Activated T-helper 2 cell treated with anti-CD3 and anti-CD28 coated beads, Interferon-gamma antibody, Interleukin-2, Interleukin-4, amounts not matched to agents 10 μg/mL and 5 μg/mL and 100 μg/mL, durations not matched to agents 14 hours and 24 hours and 36 hours (primary cell): ENCODE data around the gene HIP1R. TPM values are rescaled to one million over a fixed set of nuclear protein-coding genes. Genes with fewer than 3 reads are reported as not detected.

Source experiments
- DNase-seq: peaks from one replicate; pipeline ENCODE4 v3.0.0; 2021; ENCODE audit warnings: low spot score
- H3K27ac Mint-ChIP-seq: one replicate; pipeline ENCODE4 v1.8.0; 2021; ENCODE audit warnings: mixed read lengths
- H3K27me3 Mint-ChIP-seq: one replicate; pipeline ENCODE4 v1.8.0; 2021; ENCODE audit warnings: low read depth, mixed read lengths
- H3K36me3 Mint-ChIP-seq: one replicate; pipeline ENCODE4 v1.8.0; 2021; ENCODE audit warnings: low read depth, mixed read lengths
- H3K4me1 Mint-ChIP-seq: one replicate; pipeline ENCODE4 v1.8.0; 2021; ENCODE audit warnings: low read depth, mixed read lengths
- H3K4me3 Mint-ChIP-seq: one replicate; pipeline ENCODE4 v1.8.0; 2021; ENCODE audit warnings: low read depth, mild to moderate bottlenecking, moderate library complexity, mixed read lengths
- H3K9me3 Mint-ChIP-seq: one replicate; pipeline ENCODE4 v1.8.0; 2021; ENCODE audit warnings: mixed read lengths
- intact Hi-C: fragments of 100-400 bp; cut with micrococcal nuclease; formaldehyde crosslinking; loops from one replicate; pipeline ENCODE4 v1.15.1; 2023
- total RNA-seq: library from RNA; stranded (reverse); gene quantifications from 2 replicates; pipeline ENCODE4 v1.2.3, GENCODE V29; 2022

Gene HIP1R
- total RNA-seq, 1 donor from 2014 or later = 28.8 TPM

DNA sequence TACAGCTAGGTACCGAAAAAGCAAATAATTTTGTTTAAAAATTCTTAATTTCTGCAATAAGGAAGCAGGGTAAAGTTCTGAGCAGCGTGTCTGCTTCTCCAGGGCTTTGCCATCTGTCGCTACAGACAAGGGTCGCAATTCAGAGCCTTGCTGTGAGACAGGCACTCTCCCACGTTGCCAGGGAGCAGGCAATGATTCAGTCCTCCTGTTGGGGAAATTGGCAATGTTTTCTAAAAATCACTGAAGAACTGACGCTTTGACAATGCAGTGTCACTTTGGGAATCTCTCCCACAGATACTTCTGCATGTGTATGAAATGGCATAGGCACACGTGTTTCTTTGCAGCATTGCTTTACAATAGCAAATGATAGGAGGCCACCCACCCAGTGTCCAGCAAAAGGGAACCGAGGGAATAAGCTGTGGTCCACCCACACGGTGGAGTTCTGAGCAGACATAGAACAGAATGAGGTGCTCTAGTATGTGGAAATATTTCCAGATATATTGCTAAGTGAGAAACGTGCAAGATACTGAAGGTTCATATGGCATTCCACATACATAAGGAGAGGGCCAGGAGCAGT, 16.0 kb upstream of the HIP1R start:
- no peak for DNase-seq
- Mint-ChIP-seq H3K9me3 (no peaks in the 10 kb centered on the region), H3K27me3 (no peaks in the 10 kb centered on the region), H3K27ac (no peak overlapping the region), H3K4me1 (no peaks in the 10 kb centered on the region), H3K36me3 (no peaks in the 10 kb centered on the region), H3K4me3 (no peak overlapping the region)
- intact Hi-C loops = no loop called here

GRCh38 chr12:122820138-122820537, 15.1 kb upstream of the HIP1R start:
- Mint-ChIP-seq H3K36me3 (no peaks in the 10 kb centered on the region), H3K27me3 (peaks cover 1% of the 10 kb centered on the region), H3K9me3 (no peaks in the 10 kb centered on the region), H3K4me3 (no peak overlapping the region), H3K27ac (no peak overlapping the region), H3K4me1 (no peaks in the 10 kb centered on the region)
- intact Hi-C loops = no loop called here
- no peak for DNase-seq

GRCh38 chr12:122820838-122821271, 14.4 kb upstream of the HIP1R start:
- DNase-seq = no peak
- H3K27ac Mint-ChIP-seq = no peak overlapping the region
- intact Hi-C loops = no loop called here
- no peaks in the 10 kb centered on the region for H3K36me3 Mint-ChIP-seq
- H3K9me3 Mint-ChIP-seq = no peaks in the 10 kb centered on the region
- peaks cover 2% of the 10 kb centered on the region for H3K27me3 Mint-ChIP-seq
- H3K4me3 Mint-ChIP-seq = no peak overlapping the region
- H3K4me1 Mint-ChIP-seq = no peaks in the 10 kb centered on the region

DNA sequence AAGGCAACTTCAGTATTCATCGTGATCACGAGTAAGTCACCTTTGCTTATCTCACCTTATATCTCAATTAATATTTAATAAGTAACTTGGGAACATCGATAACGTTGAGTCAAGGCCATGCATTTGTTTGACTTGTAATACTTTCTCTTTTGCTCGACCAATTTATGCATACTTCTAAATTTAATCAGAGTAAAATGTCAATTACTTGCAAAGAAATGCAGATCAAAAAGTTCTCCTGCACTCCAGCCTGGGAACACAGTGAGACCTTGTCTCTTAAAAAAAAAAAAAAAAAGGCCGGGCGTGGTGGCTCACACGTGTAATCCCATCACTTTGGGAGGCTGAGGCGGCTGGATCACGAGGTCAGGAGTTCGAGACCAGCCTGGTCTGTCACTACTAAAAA, 11.8 kb upstream of the HIP1R start:
- Mint-ChIP-seq H3K36me3 (no peaks in the 10 kb centered on the region), H3K9me3 (no peaks in the 10 kb centered on the region), H3K27ac (no peak overlapping the region), H3K4me1 (peaks cover 2% of the 10 kb centered on the region), H3K4me3 (no peak overlapping the region), H3K27me3 (peaks cover 16% of the 10 kb centered on the region)
- no peak for DNase-seq
- intact Hi-C loops = no loop called here

- Mint-ChIP-seq H3K27ac (no peak overlapping the region), H3K9me3 (no peaks in the 10 kb centered on the region), H3K27me3 (peaks cover 25% of the 10 kb centered on the region), H3K4me1 (peaks cover 2% of the 10 kb centered on the region), H3K4me3 (peak overlapping the region; percentile 8), H3K36me3 (no peaks in the 10 kb centered on the region)
- DNase-seq = no peak
- intact Hi-C loops = no loop called here
These were observed 9.2 kb upstream of the HIP1R start for GRCh38 chr12:122825773-122826724.

DNA sequence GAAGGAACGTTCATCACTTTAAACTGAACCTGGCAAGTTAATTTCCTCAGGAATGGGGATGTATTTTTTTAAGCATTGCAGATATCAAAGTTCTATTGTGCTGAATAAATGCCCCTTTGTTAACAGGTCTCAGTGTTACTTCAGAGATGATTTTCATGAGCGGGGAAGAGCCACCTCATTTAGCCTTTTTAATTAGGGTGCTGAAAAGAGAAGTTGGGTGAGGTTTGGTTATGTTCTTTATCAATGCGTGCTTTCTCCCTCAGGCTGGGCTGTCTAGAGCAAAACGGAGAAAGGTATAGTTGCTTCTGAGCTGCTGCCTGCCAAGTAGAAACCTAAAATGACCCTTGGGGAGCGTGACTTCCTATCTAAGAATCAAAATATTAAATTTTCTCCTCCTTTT, 8.0 kb upstream of the HIP1R start:
- H3K27ac Mint-ChIP-seq = no peak overlapping the region
- no peak overlapping the region for H3K4me3 Mint-ChIP-seq
- no peak for DNase-seq
- H3K36me3 Mint-ChIP-seq = no peaks in the 10 kb centered on the region
- no peaks in the 10 kb centered on the region for H3K9me3 Mint-ChIP-seq
- peaks cover 25% of the 10 kb centered on the region for H3K27me3 Mint-ChIP-seq
- peaks cover 2% of the 10 kb centered on the region for H3K4me1 Mint-ChIP-seq
- intact Hi-C loops = no loop called here

GRCh38 chr12:122830517-122831214, 4.6 kb upstream of the HIP1R start:
- DNase-seq = no peak
- no peaks in the 10 kb centered on the region for H3K9me3 Mint-ChIP-seq
- intact Hi-C loops = no loop called here
- H3K27ac Mint-ChIP-seq = no peak overlapping the region
- no peak overlapping the region for H3K4me3 Mint-ChIP-seq
- H3K4me1 Mint-ChIP-seq = peaks cover 12% of the 10 kb centered on the region
- H3K27me3 Mint-ChIP-seq = peaks cover 37% of the 10 kb centered on the region
- H3K36me3 Mint-ChIP-seq = no peaks in the 10 kb centered on the region

DNA sequence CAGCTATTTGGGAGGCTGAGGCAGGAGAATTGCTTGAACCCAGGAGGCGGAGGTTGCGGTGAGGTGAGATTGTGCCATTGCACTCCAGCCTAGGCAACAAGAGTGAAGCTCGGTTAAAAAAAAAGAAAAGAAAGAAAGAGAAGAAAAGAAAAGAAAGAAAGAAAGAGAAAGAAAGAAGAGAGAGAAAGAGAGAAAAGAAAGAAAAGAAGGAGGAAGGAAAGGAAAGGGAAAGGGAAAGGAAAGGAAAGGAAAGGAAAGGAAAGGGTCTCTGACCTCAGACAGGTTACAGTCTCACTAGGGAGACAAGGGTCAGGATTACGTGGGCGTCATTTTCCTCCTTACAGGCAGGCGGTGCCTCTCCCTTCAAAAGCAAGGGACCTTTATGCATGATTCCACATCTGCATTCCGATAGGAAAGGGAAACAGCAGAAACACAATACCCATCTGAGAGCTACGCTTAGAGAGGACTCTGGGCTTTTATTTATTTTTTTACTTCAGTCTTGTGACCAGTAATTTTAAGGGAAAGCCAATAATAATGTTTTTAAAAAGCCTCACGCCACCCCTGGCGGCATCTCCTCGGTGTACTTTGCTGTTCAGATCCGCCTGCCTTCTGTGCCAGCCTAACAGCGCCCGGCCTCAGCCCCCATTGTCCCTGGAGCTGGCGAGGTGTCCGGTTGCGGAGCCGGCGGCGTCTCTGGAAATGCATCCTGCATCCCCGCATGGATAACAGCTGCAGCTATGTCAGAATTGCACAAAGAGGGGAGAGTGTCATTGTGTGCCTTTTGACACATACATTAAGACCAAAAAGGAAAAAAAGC, 945 bp upstream of the HIP1R start:
- intact Hi-C loops = no loop called here
- no peak for DNase-seq

GRCh38 chr12:122835750-122836026, 431 bp downstream of the HIP1R start:
- DNase-seq = no peak
- H3K27ac Mint-ChIP-seq = no peak overlapping the region
- intact Hi-C loops = no loop called here
- H3K4me3 Mint-ChIP-seq = no peak overlapping the region
- peaks cover 14% of the 10 kb centered on the region for H3K36me3 Mint-ChIP-seq
- peaks cover 16% of the 10 kb centered on the region for H3K27me3 Mint-ChIP-seq
- peaks cover 23% of the 10 kb centered on the region for H3K4me1 Mint-ChIP-seq
- no peaks in the 10 kb centered on the region for H3K9me3 Mint-ChIP-seq

More for the DNA sequence above, 945 bp upstream of the HIP1R start:
- H3K4me1 Mint-ChIP-seq = peaks cover 23% of the 10 kb centered on the region
- H3K9me3 Mint-ChIP-seq = no peaks in the 10 kb centered on the region
- peak overlapping the region; percentile 91 for H3K4me3 Mint-ChIP-seq
- peak overlapping the region; percentile 77 for H3K27ac Mint-ChIP-seq
- H3K36me3 Mint-ChIP-seq = peaks cover 14% of the 10 kb centered on the region
- peaks cover 23% of the 10 kb centered on the region for H3K27me3 Mint-ChIP-seq

GRCh38 chr12:122836027-122836921, 1.0 kb downstream of the HIP1R start:
- intact Hi-C loops = no loop called here
- Mint-ChIP-seq H3K27ac (peak overlapping the region; percentile 85), H3K4me3 (peak overlapping the region; percentile 90), H3K27me3 (peaks cover 14% of the 10 kb centered on the region), H3K4me1 (peaks cover 23% of the 10 kb centered on the region), H3K36me3 (peaks cover 14% of the 10 kb centered on the region), H3K9me3 (no peaks in the 10 kb centered on the region)
- peak; percentile 59 for DNase-seq

GRCh38 chr12:122837306-122838265, 2.3 kb downstream of the HIP1R start:
- peak overlapping the region; percentile 27 for H3K4me3 Mint-ChIP-seq
- no peak overlapping the region for H3K27ac Mint-ChIP-seq
- peaks cover 23% of the 10 kb centered on the region for H3K4me1 Mint-ChIP-seq
- no peak for DNase-seq
- intact Hi-C loops = no loop called here
- peaks cover 14% of the 10 kb centered on the region for H3K36me3 Mint-ChIP-seq
- H3K9me3 Mint-ChIP-seq = no peaks in the 10 kb centered on the region
- H3K27me3 Mint-ChIP-seq = peaks cover 14% of the 10 kb centered on the region
